GM18519 (cell line): ENCODE results near the gene ZFP1.

Experiments used
- ATAC-seq: cut with Tn5 transposase; IDR thresholded peaks from one replicate; pipeline ENCODE4 v1.9.1; 2021; ENCODE audit warnings: mild to moderate bottlenecking, moderate library complexity; ENCODE audit not compliant: unreplicated experiment, low FRiP score

The ZFP1 gene

GRCh38 chr16:75143941-75144340 lies 4.4 kb upstream of the ZFP1 start:
- ATAC-seq = no peak

DNA sequence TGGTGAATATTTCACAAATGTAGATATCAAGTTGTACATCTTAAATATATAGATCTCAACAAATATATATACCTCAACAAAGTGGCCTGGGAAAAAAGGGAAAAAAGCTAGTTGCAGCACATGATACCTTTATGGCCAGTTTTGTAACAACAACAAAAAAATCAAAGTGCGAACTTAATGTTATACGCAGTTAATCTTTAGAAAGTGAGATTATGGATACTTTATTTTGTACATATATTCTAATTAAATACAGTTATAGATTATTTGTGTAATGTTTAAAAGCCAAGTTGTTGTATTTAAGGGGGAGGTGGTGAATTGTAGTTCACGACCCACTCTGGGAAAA lies 385 bp upstream of the ZFP1 start:
- ATAC-seq = no peak

DNA sequence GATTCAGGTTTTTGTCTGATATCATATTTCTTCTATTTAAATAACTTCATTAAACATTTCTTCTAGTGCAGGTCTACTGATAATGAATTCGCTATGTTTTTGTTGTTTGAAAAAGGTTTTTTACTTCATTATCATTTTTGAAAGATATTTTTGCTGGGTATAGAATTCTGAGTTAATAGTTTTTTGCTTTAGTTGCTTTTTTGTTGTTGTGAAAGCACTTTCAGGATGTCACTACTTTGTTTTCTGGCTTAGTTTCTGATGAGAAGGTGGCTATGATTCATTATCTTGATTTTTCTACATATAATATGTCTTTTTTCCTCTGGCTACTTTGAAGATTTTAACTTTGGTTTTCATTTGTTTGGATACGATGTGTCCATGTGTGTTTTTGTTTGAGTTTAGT lies 3.5 kb downstream of the ZFP1 start:
- no peak for ATAC-seq

GRCh38 chr16:75152635-75153034 lies 4.3 kb downstream of the ZFP1 start:
- ATAC-seq = no peak

- ATAC-seq = no peak
Observed at GRCh38 chr16:75160386-75160785, 12.1 kb downstream of the ZFP1 start.

GRCh38 chr16:75169899-75170405 lies 21.6 kb downstream of the ZFP1 start:
- ATAC-seq = no peak

GRCh38 chr16:75172578-75172977 lies 24.3 kb downstream of the ZFP1 start:
- ATAC-seq = no peak

DNA sequence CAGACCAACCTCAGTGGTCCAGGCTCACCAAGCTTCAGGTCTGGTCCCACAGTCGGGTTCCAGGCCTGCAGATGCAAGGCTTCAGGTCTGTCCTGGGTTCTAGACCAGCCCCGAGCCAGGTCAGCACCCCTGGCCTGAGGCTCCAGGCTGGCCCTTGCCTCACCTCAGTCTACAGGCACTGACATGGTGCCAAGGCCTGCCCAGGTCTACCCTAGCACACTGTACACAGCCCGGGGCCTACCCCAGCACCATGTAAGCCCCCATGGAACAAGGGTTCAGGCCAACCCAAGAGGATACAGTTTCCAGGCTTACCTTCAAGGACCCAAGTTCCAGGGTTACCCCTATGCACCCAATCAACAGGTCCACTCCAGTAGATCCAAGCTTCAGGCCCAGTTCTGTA lies 26.8 kb downstream of the ZFP1 start:
- ATAC-seq = no peak

GRCh38 chr16:75176926-75177325 lies 28.6 kb downstream of the ZFP1 start:
- ATAC-seq = no peak

GRCh38 chr16:75179208-75179607 lies 30.9 kb downstream of the ZFP1 start:
- ATAC-seq = no peak

DNA sequence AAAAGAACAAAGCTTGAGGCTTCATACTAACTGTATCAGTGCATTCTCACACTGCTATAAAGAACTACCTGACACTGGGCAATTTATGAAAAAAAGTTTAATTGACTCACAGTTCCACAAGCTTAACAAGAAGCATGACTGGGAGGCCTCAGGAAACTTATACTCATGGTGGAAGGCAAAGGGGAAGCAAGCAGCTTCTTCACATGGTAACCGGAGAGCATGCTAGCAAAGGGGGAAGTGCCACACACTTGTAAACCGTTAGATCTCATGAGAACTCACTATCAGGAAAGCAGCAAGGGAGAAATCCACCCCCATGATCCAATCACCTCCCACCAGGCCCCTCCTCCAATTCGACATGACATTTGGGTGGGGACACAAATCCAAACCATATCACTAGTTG lies 33.3 kb downstream of the ZFP1 start:
- no peak for ATAC-seq

GRCh38 chr16:75188832-75189477 lies 40.6 kb downstream of the ZFP1 start:
- no peak for ATAC-seq

DNA sequence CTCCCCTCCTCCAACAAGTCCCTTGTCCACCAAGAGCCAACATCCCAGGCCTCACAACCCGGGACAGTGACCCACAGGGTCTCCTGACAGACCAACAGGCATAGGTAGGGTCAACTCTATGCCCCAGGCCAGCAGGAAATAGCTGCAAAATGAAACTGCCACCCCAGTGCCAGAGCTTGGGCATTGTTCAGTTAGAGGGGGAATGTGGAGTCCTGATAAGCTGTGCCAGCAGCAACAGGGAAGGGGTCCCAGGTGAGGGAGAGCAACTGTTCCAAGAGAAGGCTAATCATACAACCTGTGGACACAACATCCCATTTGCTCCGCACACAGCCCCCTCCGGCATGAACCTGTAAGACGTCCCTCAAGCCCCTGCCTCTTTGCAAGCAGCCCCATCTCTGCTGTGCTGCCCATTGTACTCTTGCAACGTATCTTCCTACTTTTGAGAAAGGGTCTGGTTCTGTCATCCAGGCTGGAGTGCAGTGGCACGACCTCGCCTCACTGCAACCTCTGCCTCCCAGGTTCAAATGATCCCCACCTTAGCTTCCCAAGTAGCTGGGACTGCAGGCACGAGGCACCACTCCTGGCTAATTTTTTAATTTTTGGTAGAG lies 41.4 kb downstream of the ZFP1 start:
- no peak for ATAC-seq

GRCh38 chr16:75192606-75193264 lies 44.4 kb downstream of the ZFP1 start:
- no peak for ATAC-seq

- ATAC-seq = no peak
Observed at GRCh38 chr16:75193265-75193650, 44.9 kb downstream of the ZFP1 start.

DNA sequence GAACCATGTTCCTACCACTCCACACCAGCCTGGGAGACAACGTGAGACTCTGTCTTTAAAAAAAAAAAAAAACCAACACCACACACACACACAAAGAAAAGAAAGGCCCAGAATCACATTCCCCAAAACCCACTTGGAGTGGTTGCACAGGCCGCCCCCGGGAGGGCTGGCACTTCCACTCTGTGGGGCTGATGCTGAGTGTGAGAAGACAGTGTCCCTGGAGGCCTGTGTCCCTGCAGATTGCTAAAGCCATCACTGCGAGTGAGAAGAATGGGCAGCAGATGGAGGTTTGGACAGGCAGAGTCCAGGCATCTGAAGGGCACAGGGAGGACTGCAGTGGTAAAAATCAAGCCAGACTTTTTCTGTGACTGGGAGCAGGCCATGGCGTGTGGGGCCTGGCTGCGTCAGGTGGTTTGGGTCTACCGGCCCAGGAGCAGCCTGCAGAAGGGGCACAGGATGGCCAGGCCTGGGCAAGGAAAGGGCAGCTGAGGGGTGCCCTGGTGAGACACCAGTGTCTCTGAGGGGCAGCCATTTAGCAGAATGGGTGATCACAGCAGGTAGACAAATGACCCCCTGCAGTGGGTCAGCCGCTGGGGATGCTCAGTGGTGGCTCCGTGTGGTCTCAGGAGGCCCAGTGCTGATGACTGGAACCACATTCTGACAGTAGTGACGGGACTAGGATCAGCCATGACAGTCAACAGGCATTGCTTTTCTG lies 45.6 kb downstream of the ZFP1 start:
- no peak for ATAC-seq

- ATAC-seq = no peak
Observed at GRCh38 chr16:75195811-75196790, 47.8 kb downstream of the ZFP1 start.

GRCh38 chr16:75196836-75197235 lies 48.5 kb downstream of the ZFP1 start:
- no peak for ATAC-seq

DNA sequence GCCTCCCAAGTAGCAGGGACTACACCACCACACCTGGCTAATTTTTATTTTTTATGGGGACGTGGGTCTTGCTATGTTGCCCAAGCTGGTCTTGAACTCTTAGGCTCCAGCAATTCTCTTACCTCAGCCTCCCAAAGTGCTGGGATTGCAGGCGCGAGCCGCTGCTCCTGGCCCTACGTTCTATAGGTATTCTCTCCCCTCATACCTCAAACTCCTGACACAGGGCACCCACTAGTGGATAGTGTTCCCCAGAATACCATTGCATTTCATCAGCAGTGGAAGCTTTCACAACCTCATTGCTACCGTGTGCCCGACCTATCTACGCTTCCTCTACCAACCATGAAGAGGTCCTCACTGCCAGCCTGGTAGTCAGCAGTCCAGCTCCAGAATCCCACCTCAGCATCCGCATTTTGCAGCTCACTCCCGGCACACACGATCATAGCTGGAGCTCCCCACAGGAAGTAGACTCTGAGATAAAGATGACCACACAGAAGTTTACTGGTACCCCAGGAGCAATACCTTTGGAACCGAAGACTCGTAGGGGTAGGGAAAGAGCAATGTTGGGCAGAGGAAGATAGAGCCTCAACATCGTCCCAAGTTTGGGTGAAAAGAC lies 49.3 kb downstream of the ZFP1 start:
- no peak for ATAC-seq

- ATAC-seq = no peak
Observed at GRCh38 chr16:75198135-75198600, 49.8 kb downstream of the ZFP1 start.
